Left lung (tissue), 10 donors: Measurements from ENCODE around the gene PCDHA5. TPM values are rescaled to one million over a fixed set of nuclear protein-coding genes. Genes with fewer than 3 reads are reported as not detected.
A peak's percentile ranks its signal among the peaks of the same experiment; 100 is the strongest.
"Not testable (repeated sequence)": the region's sequence is repeated elsewhere in the genome, so short reads cannot be mapped to it uniquely, and the experiment has no call there.

Experiments
- ATAC-seq: fragments of 200-7000 bp; cut with Tn5 transposase; one replicate; pipeline ENCODE4 v1.9.1; 2020; ENCODE audit warnings: moderate library complexity
- DNase-seq, 4 donors: peaks; one replicate each; pipeline ENCODE4 v3.0.0-alpha.2; 2013 to 2020
- H3K27ac ChIP-seq, 2 donors: fragments of 200-600 bp; sonication (generic) in 1 of 2; one replicate each; pipeline versions ENCODE4 v1.5.0 to v1.8.0; 2020 to 2021
- H3K27me3 ChIP-seq, 2 donors: fragments of 200-600 bp; sonication (generic) in 1 of 2; one replicate each; pipeline versions ENCODE4 v1.5.0 to v1.8.0; 2020 to 2021
- H3K36me3 ChIP-seq, 2 donors: fragments of 200-600 bp; sonication (generic) in 1 of 2; one replicate each; pipeline versions ENCODE4 v1.5.0 to v1.8.0; 2020 to 2021
- H3K4me1 ChIP-seq, 2 donors: fragments of 200-600 bp; one replicate each; pipeline ENCODE4 v1.8.0; 2021
- H3K4me3 ChIP-seq, 2 donors: fragments of 200-600 bp; sonication (generic) in 1 of 2; one replicate each; pipeline versions ENCODE4 v1.5.0 to v1.8.0; 2020 to 2021; ENCODE audit warnings: mild to moderate bottlenecking in 1 of 2
- H3K9me3 ChIP-seq, 2 donors: fragments of 200-600 bp; sonication (generic) in 1 of 2; one replicate each; pipeline versions ENCODE4 v1.5.0 to v1.8.0; 2020 to 2021
- CTCF ChIP-seq, 2 donors: fragments of 200-600 bp; sonication (generic) in 1 of 2; IDR thresholded peaks; one replicate each; pipeline versions ENCODE4 v1.5.0 to v1.8.0; 2021; ENCODE audit warnings: antibody characterized with exemption in 2 of 2
- intact Hi-C, 2 donors: fragments of 100-400 bp; cut with DNase I; formaldehyde crosslinking; loops; one replicate each; pipeline versions ENCODE4 v1.11.2 to v1.14.2; 2022
- polyA plus RNA-seq, 6 donors: library from polyadenylated mRNA; unstranded; fragments of 120-200 nt; gene quantifications; one replicate each; pipeline ENCODE4 v1.2.1, GENCODE V29; 2013; ENCODE audit not compliant: insufficient read length in 6 of 6
- total RNA-seq, 2 donors: library from RNA; stranded (reverse); fragmentation: NEBNext Ultra II Directional; extraction: Animal tissue kit (Norgen Biotek cat#: 25700); gene quantifications; one replicate each; pipeline ENCODE4 v1.2.1, GENCODE V29; 2021
- donor health status: DM: no; HTN: yes; CAD: no.
- donor health status: DM: no; HTN: no; CAD: no.

Gene PCDHA5
- total and polyA plus RNA-seq, 8 donors: 0.06 to 0.64 (median 0.10) TPM

- Histone ChIP-seq H3K36me3 (no peaks in the 10 kb centered on the region), H3K4me3 (peak within 1 kb of the TSS in 1 of 2 donors; percentile 19), H3K4me1 (no peaks in the 10 kb centered on the region), H3K27me3 (peaks cover 0 to 69% of the 10 kb centered on the region in 2 donors), H3K9me3 (peaks cover 0 to 66% of the 10 kb centered on the region in 2 donors), H3K27ac (no peak within 1 kb of the TSS)
- intact Hi-C loops: no loop called here
- TF ChIP-seq CTCF (IDR thresholded peaks at IDR 0.05): no peak
- no peak for ATAC-seq
- DNase-seq: peak in 3 of 4 donors; percentile 6 to 55 (median 17)
Measured at GRCh38 chr5:140800816-140801493, 20.5 kb upstream of the PCDHA5 start, which contains the start of gene PCDHA3. Gene PCDHA3 (plus strand): TSS chr5:140801057.

DNA sequence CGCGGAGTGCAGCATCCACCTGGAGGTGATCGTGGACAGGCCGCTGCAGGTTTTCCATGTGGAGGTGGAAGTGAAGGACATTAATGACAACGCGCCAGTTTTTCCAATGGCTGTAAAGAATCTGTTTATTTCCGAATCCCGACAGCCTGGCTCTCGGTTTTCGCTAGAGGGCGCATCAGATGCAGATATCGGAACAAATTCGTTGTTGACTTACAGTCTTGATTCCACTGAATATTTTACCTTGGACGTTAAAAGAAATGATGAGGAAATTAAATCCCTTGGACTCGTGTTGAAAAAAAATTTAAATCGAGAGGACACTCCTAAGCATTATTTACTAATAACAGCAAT is 19.9 kb upstream of the PCDHA5 start:
- Histone ChIP-seq H3K27me3 (peaks cover 0 to 69% of the 10 kb centered on the region in 2 donors), H3K9me3 (peaks cover 0 to 65% of the 10 kb centered on the region in 2 donors), H3K27ac (no peak overlapping the region), H3K36me3 (no peaks in the 10 kb centered on the region), H3K4me3 (peak overlapping the region in 1 of 2 donors; percentile 19), H3K4me1 (no peaks in the 10 kb centered on the region)
- DNase-seq (no peak), ATAC-seq (no peak)
- TF ChIP-seq CTCF (IDR thresholded peaks at IDR 0.05): peak in 1 of 2 donors; percentile 10
- intact Hi-C loops: no loop called here

DNA sequence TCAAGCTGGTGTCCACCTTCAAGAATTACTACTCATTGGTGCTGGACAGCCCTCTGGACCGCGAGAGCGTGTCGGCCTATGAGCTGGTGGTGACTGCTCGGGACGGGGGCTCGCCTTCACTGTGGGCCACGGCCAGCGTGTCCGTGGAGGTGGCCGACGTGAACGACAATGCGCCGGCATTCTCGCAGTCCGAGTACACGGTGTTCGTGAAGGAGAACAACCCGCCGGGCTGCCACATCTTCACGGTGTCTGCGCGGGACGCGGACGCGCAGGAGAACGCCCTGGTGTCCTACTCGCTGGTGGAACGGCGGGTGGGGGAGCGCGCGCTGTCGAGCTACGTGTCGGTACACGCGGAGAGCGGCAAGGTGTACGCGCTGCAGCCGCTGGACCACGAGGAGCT is 19.0 kb upstream of the PCDHA5 start:
- H3K4me3 ChIP-seq, intact Hi-C loops, H3K27ac ChIP-seq, H3K4me1 ChIP-seq, ATAC-seq, H3K36me3 ChIP-seq: not testable (repeated sequence)
- peak in 1 of 4 donors; percentile 72 for DNase-seq
- H3K27me3 ChIP-seq: peaks cover 0 to 68% of the 10 kb centered on the region in 2 donors
- H3K9me3 ChIP-seq: peaks cover 0 to 62% of the 10 kb centered on the region in 2 donors

DNA sequence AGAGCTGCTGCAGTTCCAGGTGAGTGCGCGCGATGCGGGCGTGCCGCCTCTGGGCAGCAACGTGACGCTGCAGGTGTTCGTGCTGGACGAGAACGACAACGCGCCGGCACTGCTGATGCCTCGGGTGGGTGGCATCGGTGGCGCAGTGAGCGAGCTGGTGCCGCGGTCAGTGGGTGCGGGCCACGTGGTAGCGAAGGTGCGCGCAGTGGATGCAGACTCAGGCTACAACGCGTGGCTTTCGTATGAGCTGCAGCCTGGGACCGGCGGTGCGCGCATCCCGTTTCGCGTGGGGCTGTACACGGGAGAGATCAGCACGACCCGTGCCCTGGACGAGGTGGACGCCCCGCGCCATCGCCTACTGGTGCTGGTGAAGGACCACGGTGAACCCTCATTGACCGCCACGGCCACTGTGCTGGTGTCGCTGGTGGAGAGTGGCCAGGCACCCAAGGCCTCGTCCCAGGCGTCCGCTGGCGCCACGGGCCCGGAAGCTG is 18.6 kb upstream of the PCDHA5 start:
- peaks cover 0 to 63% of the 10 kb centered on the region in 2 donors for H3K9me3 ChIP-seq
- intact Hi-C loops: no loop called here
- no peak overlapping the region for H3K4me3 ChIP-seq
- no peaks in the 10 kb centered on the region for H3K36me3 ChIP-seq
- peaks cover 0 to 64% of the 10 kb centered on the region in 2 donors for H3K27me3 ChIP-seq
- H3K4me1 ChIP-seq: no peaks in the 10 kb centered on the region
- TF ChIP-seq CTCF (IDR thresholded peaks at IDR 0.05): no peak
- no peak for ATAC-seq
- H3K27ac ChIP-seq: no peak overlapping the region
- DNase-seq: peak in 1 of 4 donors; percentile 65

DNA sequence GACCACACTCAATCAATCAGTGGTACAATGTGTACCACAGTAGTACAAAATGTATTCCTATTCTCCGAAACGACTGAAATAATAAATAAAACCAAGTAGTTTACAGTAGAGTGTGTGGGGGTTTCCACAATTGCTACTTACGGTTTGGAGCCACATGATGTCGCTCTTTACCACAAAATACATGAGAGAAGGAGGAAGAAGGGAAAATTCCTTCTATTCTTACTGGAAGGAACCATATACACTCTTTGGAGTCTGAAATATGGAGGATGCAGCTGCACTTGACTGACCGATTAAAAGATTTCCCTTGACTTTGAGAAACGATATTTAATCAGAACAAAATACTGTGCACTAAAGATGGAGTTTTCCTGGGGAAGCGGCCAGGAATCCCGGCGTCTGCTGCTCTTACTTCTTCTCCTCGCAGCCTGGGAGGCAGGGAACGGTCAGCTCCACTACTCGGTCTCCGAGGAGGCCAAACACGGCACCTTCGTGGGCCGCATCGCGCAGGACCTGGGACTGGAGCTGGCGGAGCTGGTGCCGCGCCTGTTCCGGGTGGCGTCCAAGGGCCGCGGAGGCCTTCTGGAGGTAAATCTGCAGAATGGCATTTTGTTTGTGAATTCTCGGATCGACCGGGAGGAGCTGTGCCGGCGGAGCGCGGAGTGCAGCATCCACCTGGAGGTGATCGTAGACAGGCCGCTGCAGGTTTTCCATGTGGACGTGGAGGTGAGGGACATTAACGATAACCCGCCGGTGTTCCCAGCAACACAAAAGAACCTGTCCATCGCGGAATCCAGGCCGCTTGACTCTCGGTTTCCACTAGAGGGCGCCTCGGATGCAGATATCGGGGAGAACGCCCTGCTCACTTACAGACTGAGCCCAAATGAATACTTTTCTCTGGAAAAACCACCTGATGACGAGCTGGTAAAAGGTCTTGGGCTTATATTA is 14.3 kb upstream of the PCDHA5 start, which contains the start of gene PCDHA4:
Gene PCDHA4, plus strand, starts transcription at position 235 of the 942 bp plus-strand sequence.
- Histone ChIP-seq H3K27me3 (peaks cover 0 to 36% of the 10 kb centered on the region in 2 donors), H3K4me1 (no peaks in the 10 kb centered on the region), H3K27ac (no peak within 1 kb of the TSS), H3K9me3 (peaks cover 0 to 67% of the 10 kb centered on the region in 2 donors), H3K4me3 (no peak within 1 kb of the TSS), H3K36me3 (no peaks in the 10 kb centered on the region)
- intact Hi-C loops: no loop called here
- peak; percentile 21 to 28 for TF ChIP-seq CTCF (IDR thresholded peaks at IDR 0.05)
- no peak for DNase-seq
- peak; percentile 71 for ATAC-seq

- H3K27ac ChIP-seq, H3K4me3 ChIP-seq, H3K4me1 ChIP-seq, intact Hi-C loops, H3K36me3 ChIP-seq, ATAC-seq: not testable (repeated sequence)
- peak in 1 of 4 donors; percentile 72 for DNase-seq
- peaks cover 0 to 23% of the 10 kb centered on the region in 2 donors for H3K27me3 ChIP-seq
- peaks cover 0 to 59% of the 10 kb centered on the region in 2 donors for H3K9me3 ChIP-seq
Measured at GRCh38 chr5:140808241-140808888, 13.0 kb upstream of the PCDHA5 start.
